Measurements from ENCODE around the gene SGCD.

The SGCD gene

GRCh38 chr5:156687514-156687913 lies 360.6 kb downstream of the SGCD start:
- no peak for DNase-seq (ENCODE audit: low read depth, low spot score)

DNA sequence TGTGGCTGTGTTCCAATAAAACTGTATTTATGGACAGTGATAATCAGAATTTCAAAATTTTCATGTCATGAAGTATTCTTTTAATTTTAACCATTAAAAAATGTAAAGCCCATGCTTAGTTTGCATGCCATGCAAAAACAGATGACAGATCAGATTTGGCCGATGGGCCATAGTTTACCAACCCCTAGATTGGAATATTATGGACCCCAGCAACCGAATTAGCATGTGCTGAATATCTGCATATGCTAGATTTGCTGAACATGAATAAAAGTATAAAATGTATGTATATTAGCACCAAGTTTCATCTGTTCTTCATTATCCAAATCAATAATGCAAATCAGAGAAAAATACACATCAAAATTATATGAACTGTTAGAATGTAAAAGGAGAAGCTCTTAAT lies 364.6 kb downstream of the SGCD start:
- DNase-seq (ENCODE audit: low read depth, low spot score): no peak

DNA sequence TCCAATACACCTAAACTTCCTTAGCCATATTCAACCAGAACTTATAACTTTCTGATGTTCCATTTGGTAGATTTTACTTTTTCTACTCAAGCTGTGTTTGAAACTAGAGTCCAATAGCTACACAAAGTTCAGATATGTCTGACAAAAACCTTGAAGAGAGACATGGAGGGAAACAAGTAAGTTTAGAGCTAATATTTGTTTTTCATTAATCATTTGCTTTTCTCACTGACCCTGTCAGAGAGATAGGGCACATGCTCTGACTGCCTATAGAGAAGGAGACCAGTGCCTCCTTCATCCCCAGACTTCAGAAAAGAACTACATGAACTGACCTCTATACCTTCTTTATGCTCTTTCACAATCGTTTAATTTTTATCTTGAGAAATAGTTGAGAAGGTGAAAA lies 366.1 kb downstream of the SGCD start:
- DNase-seq (ENCODE audit: low read depth, low spot score): no peak

- no peak for DNase-seq (ENCODE audit: low read depth, low spot score)
Observed at GRCh38 chr5:156694598-156694997, 367.6 kb downstream of the SGCD start.

DNA sequence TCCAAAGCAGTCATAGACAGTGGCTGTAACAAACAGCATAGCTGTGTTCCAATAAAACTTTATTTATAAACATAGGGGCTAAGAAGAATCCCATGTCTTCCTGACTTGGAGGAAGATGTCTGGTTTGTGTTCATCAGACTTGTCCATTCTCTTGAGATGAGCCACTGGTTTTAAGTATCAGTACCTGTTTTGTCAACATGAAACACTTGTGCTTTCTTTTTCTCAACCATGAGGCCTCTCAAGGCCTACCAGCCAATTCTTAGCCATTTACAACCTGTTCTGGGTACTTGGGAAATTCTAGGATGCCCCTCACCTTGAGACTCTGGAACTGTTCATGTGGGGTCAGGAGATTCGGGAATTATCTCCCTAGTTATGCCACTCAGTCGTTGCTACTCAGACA lies 368.8 kb downstream of the SGCD start:
- DNase-seq (ENCODE audit: low read depth, low spot score): no peak

GRCh38 chr5:156698323-156698722 lies 371.4 kb downstream of the SGCD start:
- no peak for DNase-seq (ENCODE audit: low read depth, low spot score)

DNA sequence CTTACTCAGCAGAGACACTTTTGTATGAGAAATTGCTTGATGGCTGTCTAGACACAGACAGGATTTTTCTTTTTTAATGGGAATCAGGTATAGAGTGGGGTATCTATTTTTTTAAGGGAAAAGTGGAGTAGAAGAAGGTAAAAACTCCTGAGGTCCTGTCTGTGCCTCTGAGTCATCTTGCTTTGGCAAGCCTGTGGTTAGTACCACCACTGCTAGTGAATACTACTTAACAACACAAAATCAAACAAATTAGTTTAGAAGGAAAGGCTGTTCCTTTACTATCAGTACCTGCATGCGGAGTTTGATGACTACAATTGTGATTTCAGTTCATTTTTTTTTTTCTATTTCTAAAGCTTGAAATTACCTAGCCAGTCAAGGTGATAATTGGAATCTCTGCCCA lies 372.2 kb downstream of the SGCD start:
- DNase-seq (ENCODE audit: low read depth, low spot score): no peak

GRCh38 chr5:156704139-156704538 lies 377.2 kb downstream of the SGCD start:
- DNase-seq (ENCODE audit: low read depth, low spot score): no peak

- no peak for DNase-seq (ENCODE audit: low read depth, low spot score)
Observed at GRCh38 chr5:156706631-156707030, 379.7 kb downstream of the SGCD start.

- DNase-seq (ENCODE audit: low read depth, low spot score): no peak
Observed at GRCh38 chr5:156707750-156708149, 380.8 kb downstream of the SGCD start.

GRCh38 chr5:156715287-156715686 lies 388.3 kb downstream of the SGCD start:
- DNase-seq (ENCODE audit: low read depth, low spot score): no peak

DNA sequence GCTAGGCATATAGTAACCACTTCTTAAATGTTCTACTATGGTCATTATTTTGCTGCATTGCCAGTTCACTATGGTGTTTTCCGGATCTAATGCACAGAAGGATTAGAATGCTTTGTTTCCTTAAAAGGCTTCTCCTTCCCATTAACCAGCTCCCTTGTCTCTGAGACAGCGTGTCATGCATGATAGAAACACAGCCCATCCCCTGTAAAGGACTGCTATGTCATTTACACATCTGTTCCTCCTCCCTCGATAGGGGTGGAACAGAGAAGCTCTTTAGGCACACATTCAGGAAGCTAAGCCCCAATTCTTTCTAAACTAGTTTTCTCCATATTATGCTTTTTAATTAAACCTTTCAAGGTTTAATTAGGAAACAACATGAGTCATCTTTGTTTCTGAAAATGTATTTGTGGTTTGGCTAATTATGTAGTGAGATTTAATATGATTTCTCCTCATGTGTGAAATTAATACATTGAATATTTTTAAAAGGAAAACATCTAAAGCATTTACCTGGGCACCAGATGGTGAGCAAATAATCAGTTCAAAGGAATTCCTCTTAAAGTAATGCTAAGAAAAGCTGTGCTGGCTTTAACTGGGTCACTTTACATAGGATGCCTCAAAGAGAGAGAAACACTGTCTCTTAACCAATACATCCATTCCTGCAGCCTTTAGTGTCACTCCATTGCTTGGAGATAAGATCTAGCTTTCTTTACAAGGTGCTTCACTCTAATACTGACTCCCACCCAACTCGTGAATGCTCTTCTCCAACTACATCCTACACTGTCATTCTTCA lies 389.8 kb downstream of the SGCD start:
- DNase-seq (ENCODE audit: low read depth, low spot score): no peak

DNA sequence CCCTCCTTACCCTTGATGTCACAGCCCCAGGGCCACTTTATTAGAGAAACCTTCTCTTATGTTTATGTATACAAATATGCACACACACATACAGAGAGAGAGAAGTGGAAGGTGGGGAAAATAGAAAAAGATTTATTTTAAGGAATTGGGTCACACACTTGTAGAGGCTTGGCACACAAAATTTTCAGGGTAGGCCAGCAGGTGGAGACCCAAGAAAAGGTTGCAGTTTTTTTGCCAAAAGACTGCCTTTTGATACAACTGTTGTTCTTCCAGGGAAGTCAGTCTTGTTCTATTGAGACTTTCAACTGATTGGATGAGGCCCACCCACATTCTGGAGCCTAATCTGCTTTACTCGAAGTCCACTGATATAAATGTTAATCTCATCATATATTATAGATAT lies 392.0 kb downstream of the SGCD start:
- no peak for DNase-seq (ENCODE audit: low read depth, low spot score)

GRCh38 chr5:156722358-156722757 lies 395.4 kb downstream of the SGCD start:
- DNase-seq (ENCODE audit: low read depth, low spot score): no peak

DNA sequence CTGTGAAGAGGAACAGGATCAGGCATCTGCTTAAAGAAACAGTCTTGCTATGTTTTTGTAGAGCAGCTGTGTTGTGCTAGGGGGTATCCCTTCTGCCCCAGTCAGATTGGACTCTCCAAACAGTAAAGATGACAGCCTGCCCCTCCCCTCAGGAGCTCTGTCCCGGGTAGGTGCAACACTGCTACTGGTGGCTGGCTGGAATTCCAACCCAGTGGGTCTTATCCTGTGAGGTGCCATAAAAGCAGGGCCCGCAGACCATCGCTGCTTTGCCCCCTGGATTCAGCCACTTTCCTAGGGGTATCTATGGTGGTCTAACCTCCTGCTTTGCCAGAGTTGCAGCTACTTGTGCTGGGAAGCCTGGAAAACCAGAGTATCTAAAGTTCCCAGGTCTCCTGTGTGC lies 408.5 kb downstream of the SGCD start:
- DNase-seq (ENCODE audit: low read depth, low spot score): no peak

- DNase-seq (ENCODE audit: low read depth, low spot score): no peak
Observed at GRCh38 chr5:156741516-156741915, 414.6 kb downstream of the SGCD start.

- DNase-seq (ENCODE audit: low read depth, low spot score): no peak
Observed at GRCh38 chr5:156753846-156754245, 426.9 kb downstream of the SGCD start.

DNA sequence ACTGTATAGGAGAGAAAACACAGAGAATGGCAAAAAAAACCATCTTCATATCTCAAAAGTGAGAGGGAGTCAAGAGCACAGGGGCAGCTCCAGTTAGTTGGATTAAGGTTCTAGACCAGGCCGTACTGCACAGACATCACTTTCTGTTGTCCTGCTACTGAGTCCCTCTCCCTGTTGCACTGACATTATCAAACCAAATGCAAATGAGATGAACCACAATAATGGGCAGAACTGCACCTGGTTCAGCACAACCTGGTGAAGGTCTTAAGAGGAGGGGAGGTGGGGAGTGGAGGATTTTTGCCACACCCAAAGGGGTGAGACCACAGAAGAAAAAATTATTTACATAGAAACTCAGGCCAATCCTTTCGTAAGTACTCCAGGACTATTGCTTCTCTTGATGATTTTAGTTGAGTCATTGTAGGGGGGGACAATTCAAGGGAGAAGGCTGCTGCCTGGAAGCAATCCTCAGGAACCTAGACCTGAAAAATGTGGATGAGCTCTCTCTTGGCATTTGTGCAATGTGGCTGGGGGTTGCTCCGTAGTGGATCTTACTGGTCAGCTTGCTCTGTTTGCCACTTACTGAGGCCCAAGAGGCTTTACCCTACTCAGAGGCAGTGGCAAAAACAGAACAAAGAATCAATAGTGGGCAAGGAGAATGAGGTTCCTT lies 428.6 kb downstream of the SGCD start:
- DNase-seq (ENCODE audit: low read depth, low spot score): no peak

DNA sequence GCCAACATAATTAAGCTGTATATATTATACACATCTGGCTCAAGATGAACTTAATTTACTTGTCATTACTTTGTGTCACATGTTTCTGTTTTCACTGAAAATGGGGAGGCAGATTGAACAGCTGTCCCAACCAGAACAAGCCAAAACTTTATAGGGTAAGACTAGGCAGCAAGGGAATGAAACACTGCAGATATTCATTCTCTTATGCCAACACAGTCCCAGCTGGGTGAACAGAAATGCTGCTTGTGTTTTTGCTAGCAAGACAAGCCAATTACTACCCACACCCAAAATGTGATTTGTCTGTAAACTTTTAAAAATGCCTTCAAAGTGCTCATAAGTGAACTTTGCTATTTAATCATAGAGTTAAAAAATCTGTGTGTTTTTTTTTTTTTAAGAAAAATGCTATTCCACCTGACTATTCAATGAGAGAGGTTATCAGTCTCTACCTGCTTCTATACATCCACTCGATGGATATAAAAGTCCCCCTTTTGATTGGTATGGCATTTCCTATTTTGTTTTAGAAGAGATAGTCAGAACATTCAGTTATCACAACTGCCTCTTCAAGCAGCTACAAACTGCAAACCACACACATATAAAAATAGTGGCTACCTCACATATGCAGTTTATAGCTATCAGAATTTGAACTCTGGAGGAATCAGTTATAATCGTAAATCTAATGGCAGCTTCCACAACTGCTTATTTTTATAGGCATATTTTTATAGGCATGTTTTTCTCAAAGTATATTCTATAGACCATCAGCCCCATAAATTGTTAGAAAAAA lies 431.2 kb downstream of the SGCD start:
- DNase-seq (ENCODE audit: low read depth, low spot score): no peak

DNA sequence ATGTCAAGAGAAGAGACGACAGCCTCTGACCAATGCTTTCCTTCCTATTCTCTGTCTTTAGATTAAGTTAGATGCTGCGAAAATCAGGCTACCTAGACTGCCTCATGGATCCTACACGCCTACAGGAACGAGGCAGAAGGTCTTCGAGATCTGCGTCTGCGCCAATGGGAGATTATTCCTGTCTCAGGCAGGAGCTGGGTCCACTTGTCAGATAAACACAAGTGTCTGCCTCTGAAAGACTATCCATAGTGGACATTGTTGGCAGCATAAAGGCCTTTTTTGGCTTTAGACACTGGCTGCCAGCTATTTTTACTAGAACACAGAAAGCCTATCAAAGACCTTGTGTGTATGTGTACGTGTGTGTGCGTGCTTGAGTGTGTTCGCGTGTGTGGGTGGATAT lies 432.2 kb downstream of the SGCD start:
- no peak for DNase-seq (ENCODE audit: low read depth, low spot score)

- DNase-seq (ENCODE audit: low read depth, low spot score): no peak
Observed at GRCh38 chr5:156762771-156763170, 435.8 kb downstream of the SGCD start.

GRCh38 chr5:156764176-156764971 lies 437.4 kb downstream of the SGCD start:
- DNase-seq (ENCODE audit: low read depth, low spot score): no peak
